ENCODE measurements around the gene RUNX1.

GRCh38 chr21:34852448-34852847 is 196.7 kb downstream of the RUNX1 start:
- TF ChIP-seq CTCF (IDR thresholded peaks at IDR 0.05) (no peak), POLR2AphosphoS5 (IDR thresholded peaks at IDR 0.05) (no peak), POLR2A (IDR thresholded peaks at IDR 0.05) (no peak)
